8988T (cell line): Measurements from ENCODE around the gene LAX1.
A peak's percentile ranks its signal among the peaks of the same experiment; 100 is the strongest.
"Not testable (repeated sequence)": the region's sequence is repeated elsewhere in the genome, so short reads cannot be mapped to it uniquely, and the experiment has no call there.

ENCODE experiments used
- DNase-seq: peaks from one replicate; pipeline ENCODE4 v3.0.0; 2011

Gene LAX1

DNA sequence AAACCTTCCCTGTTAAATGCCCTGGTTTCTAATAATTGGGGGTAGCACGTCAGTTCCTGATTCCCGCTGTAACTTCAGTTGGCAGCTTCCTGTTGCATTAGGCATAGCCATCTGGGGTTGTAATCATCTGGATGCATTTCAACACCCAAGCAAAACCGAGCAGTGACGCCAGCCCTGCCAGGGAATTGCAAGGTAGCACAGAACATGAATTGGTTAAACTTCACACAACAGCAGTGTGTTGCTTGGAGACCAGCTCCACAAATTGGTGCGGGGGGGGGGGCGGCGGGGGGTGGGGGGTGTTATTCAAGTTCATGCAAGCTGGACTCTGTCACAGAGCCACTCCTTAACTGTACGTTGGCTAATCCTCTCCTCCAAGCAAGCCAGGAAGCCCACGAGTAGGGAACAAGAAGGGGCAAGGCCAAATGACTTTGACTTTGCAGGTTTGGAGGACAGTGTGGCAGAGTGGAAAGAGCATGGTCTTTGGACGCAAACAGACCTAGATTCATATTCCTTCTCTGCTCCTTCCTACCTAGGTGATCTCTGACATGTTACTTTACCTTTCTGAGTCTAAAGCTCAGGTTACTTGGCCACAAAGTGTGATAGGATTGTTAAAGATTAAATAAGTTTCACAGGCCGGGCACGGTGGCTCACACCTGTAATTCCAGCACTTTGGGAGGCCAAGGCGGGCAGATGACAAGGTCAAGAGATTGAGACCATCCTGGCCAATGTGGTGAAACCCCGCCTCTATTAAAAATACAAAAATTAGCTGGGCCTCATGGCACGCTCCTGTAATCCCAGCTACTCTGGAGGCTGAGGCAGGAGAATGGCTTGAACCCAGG lies 4.7 kb downstream of the LAX1 start:
- DNase-seq = no peak

DNA sequence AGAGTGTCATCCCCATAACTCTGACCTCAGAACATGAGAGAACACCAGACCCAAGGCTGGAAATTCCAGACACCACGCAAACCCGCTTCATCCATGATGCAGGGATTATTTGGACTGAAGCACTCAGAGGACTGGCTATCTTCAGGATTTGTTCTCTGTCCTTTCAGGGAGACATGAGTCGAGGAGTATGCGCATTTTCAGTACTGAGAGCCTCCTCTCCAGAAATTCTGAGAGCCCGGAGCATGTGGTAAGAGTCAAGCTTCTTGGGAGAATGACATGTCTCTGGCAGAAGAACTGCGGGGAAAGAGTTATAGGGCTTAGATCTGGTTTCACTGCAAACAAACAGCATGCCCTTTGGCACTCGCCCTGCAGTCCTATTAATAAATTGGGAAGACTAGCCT lies 6.9 kb downstream of the LAX1 start:
- no peak for DNase-seq

DNA sequence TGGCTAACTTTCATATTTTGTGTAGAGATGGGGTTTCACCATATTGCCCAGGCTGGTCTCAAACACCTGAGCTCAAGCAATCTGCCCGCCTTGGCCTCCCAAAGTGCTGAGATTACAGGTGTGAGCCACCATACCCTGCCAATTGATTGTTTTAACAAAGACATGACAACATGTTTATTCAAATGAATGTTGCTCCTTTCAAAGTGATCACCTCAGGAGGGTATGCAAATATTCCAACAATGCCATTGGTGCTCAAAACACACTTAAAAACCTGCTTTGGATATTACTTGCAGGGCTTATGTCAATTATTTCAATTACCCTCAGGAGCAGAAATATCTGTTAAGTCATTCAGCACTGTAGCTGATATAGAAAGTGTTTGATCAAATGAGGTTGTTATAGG lies 7.9 kb downstream of the LAX1 start:
- DNase-seq = no peak

DNA sequence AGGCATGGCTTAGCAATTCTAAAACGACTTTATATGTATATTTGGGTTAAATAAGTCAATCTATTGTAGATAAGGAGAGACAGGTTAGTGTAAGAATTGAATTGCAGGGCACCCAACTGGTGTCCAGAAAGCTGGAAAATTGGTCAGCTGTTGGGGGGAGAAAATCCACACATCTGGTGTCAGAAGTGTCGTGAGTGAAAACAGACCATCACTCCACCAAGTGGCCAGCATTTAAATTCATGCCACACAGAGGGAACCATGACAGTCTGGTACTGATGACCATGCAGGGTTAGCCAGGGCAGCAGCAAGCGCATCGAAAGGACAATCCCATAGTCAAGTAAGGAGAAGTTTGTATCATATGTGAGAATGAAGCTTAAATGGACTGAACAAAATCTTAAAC lies 11.7 kb downstream of the LAX1 start:
- DNase-seq = no peak

DNA sequence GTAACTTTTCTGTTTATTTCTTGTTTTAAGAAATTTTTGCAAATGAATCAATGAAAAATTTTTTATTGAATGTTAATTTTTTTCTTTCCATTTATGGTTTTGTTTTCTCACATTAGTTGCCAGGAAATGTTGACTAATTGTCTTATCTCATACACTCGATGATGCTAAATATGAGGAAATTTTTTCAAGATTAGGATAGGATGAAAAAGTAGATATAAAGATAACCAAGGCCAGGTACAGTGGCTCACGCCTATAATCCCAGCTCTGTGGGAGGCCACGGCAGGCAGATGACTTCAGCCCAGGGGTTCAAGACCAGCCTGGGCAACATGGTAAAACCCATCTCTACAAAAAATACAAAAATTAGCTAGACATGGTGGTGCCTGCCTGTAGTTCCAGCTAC lies 12.6 kb downstream of the LAX1 start:
- DNase-seq = no peak

DNA sequence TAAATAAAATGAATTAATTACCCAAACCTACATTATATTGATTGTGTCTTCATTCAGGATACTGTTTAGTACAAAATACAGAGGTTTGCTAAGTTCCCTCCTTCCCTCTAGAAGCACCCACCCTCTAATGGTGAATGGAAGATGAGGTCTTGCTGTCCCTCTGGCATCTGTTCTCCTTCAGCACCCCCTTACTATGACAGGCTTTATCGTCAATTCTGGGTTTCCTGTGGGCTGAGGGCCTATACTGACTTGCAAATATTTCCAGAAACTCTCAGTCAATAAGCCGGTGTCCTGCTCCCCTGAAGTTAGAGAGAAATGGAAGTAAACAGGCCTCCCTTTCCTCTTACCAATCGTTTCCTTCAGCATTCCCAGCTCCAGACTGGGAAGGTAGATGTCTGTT lies 13.2 kb downstream of the LAX1 start:
- DNase-seq = no peak

DNA sequence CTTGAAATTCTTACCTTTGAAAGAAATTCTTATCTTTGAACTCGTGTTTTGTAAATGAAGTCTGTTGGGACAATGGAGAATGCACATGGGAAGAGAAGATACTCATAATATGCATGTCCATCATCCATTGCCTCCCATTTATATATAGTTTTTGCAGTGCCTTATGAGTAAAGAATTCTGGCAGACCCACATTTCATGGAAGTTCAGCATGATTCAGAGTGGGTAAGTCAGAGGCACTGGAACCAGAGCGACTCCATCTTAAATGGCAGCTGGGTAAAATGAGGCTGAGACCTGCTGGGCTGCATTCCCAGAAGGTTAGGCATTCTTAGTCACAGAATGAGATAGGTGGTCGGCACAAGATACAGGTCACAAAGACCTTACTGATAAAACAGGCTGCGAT lies 13.8 kb downstream of the LAX1 start:
- DNase-seq = no peak

DNA sequence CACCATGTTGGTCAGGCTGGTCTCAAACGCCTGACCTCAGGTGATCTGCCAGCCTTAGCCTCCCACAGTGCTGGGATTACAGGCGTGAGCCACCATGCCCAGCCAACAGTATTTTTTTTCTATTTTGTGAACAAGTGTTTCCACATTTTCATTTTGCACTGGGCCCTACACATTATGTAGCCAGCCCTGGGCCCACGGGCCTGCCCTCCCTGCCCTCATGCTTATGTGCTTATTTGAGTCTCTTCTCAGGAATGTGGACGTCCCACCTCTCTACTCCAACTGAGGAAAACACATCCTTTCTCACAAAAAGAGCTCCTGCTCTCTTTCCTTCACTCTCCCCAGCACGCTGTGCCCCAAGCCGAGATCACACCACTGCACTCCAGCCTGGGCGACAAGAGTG lies 17.0 kb downstream of the LAX1 start:
- no peak for DNase-seq

DNA sequence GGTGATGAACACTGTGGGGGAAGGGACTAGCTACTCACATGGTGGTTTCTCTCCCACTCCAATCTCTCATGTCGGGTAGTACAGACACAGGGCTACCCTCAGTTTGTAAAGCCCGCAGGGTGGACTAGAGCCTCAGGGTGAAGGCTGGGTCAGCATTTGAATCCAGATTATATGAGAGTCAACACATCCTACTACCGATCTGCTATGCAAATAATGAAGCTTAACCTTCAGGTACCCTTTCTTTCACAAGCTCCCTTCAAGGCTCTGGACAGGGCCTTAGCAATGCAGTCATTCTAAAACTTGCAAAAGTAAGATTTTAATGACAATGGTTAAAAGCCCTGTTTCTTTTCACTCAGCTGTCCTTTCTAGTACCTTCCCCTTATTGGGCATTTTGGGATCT lies 25.0 kb downstream of the LAX1 start:
- DNase-seq = no peak

DNA sequence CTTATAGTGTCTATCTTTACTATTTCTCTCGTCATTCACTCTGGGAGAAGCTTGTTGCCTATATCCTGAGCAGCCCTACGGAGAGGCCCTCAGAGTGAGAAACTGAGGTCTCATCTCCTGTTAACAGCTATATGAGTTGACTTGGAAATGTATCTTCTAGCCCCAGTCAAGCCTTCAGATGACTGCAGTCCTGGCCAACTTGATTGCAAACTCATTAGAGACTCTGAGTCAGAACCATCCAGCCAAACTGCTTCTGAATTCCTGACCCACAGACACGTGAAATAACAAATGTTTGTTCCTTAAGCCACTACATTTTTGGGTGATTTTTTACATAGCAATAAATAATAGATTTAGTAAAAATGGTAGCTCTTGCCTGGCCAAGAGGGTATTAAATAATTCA lies 26.5 kb downstream of the LAX1 start:
- DNase-seq = no peak

DNA sequence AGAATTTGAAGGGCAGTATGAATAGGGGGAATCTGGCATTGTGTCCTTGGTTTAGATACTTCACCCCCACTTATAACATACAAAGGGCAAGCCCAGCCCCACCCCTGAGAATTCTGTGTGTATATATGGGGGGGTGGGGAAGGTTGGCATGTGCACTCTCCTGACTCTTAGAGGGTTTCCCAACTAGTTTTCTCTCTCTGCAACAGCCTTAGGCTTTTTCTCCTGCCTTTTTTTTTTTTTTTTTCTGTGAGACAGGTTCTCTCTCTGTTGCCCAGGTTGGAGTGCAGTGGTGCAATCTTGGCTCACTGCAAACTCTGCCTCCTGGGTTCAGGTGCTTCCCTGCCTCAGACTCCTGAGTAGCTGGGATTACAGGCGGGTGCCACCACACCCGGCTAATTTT lies 27.5 kb downstream of the LAX1 start:
- no peak for DNase-seq

DNA sequence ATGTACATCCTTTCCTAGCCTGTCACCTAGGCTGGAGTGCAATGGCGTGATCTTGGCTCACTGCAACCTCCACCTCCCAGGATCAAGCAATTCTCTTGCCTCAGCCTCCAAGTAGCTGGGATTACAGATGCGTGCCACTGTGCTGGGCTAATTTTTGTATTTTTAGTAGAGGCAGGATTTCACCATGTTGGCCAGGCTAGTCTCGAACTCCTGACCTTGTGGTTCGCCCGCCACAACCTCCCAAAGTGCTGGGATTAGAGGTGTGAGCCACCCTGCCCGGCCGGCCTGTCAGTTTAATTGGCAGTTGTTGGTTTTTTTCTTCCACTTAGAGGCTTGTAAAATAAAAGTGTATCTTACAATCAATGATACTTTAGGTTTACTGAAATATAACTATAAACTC lies 28.6 kb downstream of the LAX1 start:
- DNase-seq = not testable (repeated sequence)

DNA sequence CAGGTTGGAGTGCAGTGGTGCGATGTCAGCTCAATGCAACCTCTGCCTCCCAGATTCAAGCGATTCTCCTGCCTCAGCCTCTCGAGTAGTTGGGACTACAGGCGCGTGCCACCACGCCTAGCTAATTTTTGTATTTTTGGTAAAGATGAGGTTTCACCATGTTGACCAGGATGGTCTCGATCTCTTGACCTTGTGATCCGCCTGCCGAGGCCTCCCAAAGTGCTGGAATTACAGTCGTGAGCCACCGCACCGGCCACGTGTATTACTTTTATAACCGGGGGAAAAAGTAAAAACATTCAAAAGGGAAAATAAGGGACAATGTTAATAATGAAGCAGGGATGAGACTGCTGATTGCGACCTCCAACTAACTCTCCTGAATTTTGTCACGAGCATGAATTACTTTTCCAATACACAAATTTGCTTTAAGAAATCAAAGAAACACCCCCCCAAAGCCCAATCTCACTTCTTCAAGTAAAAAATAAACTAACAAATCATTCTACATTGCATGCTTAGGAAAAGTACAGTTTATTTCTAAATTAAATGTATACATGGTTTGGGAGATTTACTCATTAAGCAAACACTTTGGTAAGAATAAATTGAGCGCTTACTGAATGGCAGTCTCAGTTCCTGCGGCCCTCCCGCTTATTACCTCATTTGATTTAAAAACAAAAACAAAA lies 29.9 kb downstream of the LAX1 start:
- no peak for DNase-seq

DNA sequence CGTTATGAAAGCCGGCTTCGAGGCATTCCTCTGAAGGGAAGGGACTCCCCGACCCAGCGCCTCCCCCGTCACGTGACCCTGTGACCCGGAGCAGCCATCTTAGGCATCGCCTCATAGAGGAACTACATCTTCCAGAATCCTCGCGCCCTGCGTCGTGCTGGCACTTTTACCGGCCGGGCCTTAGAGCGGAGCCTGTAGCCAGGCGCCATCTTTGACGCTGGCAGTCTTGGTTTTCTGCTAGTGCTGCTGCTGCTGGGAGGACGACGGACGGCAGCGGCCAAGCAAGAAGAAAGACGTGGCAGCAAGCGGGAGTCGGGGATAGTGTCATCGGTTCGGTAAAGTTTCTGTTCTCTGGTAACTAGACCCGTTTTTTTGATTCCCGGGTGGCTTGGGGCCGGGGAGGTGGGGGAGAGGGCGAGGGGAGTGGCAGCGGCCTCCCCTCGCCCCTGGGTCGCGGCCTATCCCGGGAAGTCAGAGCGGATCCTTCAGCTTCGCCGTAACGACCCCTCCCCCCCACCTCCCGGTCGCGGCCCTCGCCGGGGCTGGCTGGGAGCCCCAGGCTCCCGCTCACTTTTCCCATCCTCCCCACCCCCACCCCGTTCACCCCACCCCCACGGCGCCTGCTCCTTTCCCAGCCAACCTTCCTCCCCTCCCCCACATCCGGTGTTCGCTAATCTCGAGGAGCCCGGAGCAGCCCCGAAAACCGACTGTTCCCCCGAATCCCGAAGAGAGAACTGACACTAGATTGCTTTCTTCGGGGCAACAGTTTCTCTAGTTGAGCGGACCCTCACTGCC lies 30.7 kb downstream of the LAX1 start, which contains the start of the genes ZBED6 and ZC3H11A:
Gene ZBED6, plus strand, starts transcription at position 183 of the 795 bp plus-strand sequence. CDS start 1,900 bp downstream, outside the sequence.
Gene ZC3H11A, plus strand, starts transcription at position 183 of the 795 bp plus-strand sequence. CDS start 21,448 bp downstream, outside the sequence.
- DNase-seq = peak; percentile 81

DNA sequence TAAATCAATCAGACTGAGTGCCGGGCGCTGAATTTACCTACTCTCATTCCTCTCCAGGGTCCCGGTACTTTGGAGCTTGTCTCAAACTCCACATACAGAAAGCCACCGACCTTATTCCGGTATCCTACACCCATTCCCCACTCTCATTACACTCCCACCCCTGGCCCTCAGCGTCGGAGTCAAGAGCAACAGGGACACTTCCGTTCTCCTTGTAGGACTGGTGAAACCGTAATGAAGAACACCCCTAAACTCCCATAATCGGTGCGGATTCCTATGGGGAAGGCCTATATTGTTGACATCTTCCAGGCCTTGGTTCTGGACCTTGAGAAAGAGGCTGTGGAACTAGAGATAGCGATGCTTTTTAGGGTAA lies 31.2 kb downstream of the LAX1 start:
- DNase-seq = no peak

DNA sequence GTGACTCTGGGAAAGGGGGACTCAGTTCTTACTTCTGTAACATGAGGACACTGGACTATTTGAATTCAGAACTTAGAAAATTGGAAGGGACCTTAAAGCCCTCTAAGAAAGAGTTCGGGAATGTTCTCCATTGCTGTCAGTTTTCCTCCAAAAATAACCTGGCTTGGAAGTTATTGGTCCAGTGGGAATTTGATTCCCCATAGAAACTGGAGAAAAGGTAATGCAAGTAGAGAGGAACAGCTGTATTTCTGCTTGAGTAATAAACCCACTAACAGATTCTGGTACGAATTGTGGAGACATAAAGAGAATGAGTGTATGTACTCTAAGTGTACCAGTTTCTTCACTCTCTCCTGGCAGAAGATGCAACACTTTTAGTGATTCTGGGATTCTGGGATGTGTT lies 32.2 kb downstream of the LAX1 start:
- no peak for DNase-seq

DNA sequence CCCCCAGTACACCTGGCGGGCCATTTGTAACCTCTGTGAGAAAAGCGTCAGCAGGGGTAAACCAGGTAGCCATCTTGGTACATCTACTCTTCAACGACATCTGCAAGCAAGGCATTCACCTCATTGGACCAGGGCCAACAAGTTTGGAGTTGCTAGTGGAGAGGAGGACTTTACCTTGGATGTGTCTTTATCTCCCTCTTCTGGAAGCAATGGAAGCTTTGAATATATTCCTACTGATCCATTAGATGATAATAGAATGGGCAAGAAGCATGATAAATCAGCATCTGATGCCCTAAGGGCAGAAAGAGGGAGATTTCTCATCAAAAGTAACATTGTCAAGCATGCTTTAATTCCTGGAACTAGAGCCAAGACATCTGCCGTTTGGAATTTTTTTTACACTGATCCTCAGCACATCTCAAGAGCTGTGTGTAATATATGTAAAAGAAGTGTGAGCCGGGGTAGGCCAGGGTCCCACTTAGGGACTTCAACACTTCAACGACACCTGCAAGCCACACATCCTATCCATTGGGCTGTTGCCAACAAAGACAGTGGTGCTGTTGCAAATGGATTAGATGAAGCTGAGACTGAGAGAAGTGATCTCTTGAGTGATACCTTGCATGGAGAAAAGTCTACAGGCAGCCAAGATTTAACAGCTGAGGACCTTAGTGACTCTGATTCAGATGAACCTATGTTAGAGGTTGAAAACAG lies 33.1 kb downstream of the LAX1 start:
- DNase-seq = no peak

DNA sequence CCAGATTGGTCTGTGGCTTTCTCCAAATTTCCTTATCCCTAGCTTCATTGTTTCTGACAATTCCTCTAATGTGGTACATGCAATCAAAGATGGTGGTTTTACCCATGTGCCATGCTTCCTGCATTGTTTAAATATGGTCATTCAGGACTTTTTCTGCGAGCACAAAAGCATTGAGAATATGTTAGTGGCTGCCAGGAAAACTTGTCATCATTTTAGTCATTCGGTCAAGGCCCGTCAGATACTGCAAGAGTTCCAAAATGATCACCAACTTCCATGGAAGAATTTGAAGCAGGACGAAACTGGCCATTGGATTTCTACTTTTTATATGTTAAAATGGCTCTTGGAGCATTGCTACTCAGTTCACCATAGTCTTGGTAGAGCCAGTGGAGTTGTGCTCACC lies 34.2 kb downstream of the LAX1 start:
- DNase-seq = no peak

DNA sequence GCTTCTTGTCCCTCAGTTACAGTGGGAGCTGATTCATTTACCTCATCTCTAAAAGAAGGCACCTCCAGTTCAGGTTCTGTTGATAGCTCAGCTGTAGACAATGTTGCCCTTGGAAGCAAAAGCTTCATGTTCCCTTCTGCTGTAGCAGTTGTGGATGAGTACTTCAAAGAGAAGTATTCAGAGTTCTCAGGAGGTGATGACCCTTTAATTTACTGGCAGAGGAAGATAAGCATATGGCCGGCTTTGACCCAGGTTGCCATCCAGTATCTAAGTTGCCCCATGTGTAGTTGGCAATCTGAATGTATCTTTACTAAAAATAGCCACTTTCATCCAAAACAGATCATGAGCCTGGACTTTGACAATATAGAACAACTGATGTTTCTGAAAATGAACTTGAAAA lies 35.0 kb downstream of the LAX1 start:
- DNase-seq = no peak

DNA sequence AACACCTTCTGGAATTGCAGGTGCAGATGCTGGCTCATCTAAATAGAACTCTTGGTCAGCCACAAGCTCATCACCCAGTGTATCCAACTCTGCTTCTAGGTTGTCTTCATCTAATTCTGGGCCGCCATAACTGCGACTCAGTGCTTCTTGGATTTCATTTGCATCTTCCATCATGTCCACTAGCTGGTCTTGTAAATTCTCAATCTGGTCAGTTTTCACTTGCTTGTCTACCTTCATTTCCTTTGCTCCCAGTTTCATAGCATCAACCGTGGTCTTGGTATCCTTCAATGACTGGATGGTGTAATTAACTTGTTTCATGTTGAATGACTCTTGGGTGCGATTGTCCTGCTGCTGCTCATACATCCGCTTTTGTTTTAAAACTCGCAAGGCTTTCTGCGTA lies 40.7 kb downstream of the LAX1 start:
- DNase-seq = no peak

DNA sequence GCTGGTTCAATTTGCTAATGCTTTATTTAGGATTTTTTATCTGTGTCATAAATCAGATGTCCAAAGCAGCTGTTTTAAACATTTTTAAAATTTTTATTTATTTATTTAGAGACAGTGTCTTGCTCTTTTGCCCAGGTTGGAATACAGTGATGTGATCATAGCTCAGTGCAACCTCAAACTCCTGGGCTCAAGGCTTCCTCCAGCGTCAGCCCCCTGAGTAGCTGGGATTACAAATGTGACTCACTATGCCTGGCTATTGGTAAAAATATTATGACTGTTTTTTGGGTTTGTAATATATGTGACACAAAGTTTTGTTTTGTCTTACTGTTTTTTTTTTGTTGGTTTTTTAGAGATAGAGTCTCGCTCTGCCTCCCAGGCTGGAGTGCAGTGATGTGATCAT lies 42.2 kb downstream of the LAX1 start:
- no peak for DNase-seq

DNA sequence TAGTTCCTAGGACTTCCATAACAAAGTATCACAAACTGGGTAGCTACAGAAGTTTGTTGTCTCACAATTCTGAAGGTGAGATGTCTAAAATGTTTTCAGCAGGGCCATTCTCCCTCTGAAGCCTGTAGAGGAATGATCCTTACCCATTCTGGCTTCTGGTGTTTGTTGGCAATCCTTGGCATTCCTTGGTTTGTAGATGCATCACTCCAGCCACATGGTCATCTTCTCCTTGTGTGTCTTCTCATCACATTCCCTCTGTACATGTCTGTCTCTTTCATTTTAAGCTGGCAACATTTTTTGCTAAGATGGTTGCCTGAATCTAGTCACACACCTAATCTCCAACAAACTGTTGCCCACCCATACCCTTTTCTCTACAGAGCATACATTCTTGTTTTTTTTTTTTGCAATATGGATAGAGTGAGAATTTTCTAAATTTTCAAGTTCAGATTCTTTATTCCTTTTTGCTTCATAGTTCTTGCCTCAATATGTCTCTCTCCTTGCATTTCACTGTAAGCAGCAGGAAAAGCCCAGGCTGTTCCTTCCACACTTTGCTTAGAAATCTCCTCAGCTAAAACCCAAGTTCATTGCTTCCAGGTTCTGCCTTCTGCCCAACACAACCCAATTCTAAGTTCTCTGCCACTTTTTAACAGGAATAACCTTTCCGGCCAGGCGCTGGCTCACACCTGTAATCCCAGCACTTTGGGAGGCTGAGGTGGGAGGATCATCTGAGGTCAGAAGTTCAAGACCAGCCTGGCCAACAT lies 48.8 kb downstream of the LAX1 start:
- no peak for DNase-seq
